PC-9 (cell line): Measurements from ENCODE around the gene CEP192. TPM values are rescaled to one million over a fixed set of nuclear protein-coding genes. Genes with fewer than 3 reads are reported as not detected.

Source experiments
- BruUV-seq: library from RNA; stranded (reverse); fragments of 400-500 nt; replicated peaks from 2 replicates; lab custom pipeline; 2021; lab: Mats Ljungman, UMichigan
- CTCF ChIA-PET: fragments of 300-600 bp; sonication (Branson Sonifier 250); formaldehyde crosslinking; loops from one replicate; lab custom pipeline; 2022; ENCODE audit warnings: antibody characterized with exemption; lab: Charles Lee
- POLR2A ChIA-PET: fragments of 300-600 bp; sonication (Branson Sonifier 250); formaldehyde crosslinking; loops from one replicate; lab custom pipeline; 2022; ENCODE audit warnings: antibody characterized with exemption; ENCODE audit not compliant: unreplicated experiment; lab: Charles Lee
- DNase-seq, 2 experiments: peaks; one replicate each; pipeline versions ENCODE4 v3.0.0 to v3.0.0-alpha.2; 2015 to 2022; ENCODE audit warnings: mixed read lengths in 1 of 2
- H2AFZ ChIP-seq: fragments of 200-600 bp; sonication (generic); 2 replicates; pipeline ENCODE4 v1.8.1; 2017; ENCODE audit warnings: antibody characterized with exemption
- H3F3A ChIP-seq: fragments of 200-600 bp; sonication (generic); 2 replicates; pipeline ENCODE4 v1.8.1; 2017; ENCODE audit warnings: antibody characterized with exemption, mild to moderate bottlenecking, low read depth; ENCODE audit not compliant: insufficient read depth
- H3K27ac ChIP-seq: fragments of 200-600 bp; sonication (generic); 2 replicates; pipeline ENCODE4 v1.6.1; 2016; ENCODE audit warnings: mixed run types
- H3K27me3 ChIP-seq: fragments of 200-600 bp; sonication (generic); 2 replicates; pipeline ENCODE4 v1.6.1; 2016; ENCODE audit warnings: low read depth, mixed run types; ENCODE audit not compliant: insufficient read depth
- H3K36me3 ChIP-seq: fragments of 200-600 bp; sonication (generic); 2 replicates; pipeline ENCODE4 v1.6.1; 2016; ENCODE audit warnings: low read depth, mixed run types
- H3K4me1 ChIP-seq: fragments of 200-600 bp; sonication (generic); replicated peaks from 2 replicates; pipeline ENCODE4 v1.6.1; 2016; ENCODE audit warnings: mixed run types; ENCODE audit not compliant: insufficient read depth
- H3K4me2 ChIP-seq: fragments of 200-600 bp; sonication (generic); 2 replicates; pipeline ENCODE4 v1.6.1; 2017; ENCODE audit warnings: mixed run types
- H3K4me3 ChIP-seq: fragments of 200-600 bp; sonication (generic); 2 replicates; pipeline ENCODE4 v1.6.1; 2016; ENCODE audit warnings: mixed run types
- H3K79me2 ChIP-seq: fragments of 200-600 bp; sonication (generic); 2 replicates; pipeline ENCODE4 v1.6.1; 2017; ENCODE audit warnings: low read depth, mixed run types
- H3K9me2 ChIP-seq: fragments of 200-600 bp; sonication (generic); 2 replicates; pipeline ENCODE4 v1.8.1; 2017; ENCODE audit warnings: mild to moderate bottlenecking; ENCODE audit not compliant: insufficient read depth
- H3K9me3 ChIP-seq: fragments of 200-600 bp; sonication (generic); 2 replicates; pipeline ENCODE4 v1.8.1; 2016; ENCODE audit warnings: low read depth; ENCODE audit not compliant: insufficient read depth
- H4K20me1 ChIP-seq: fragments of 200-600 bp; sonication (generic); 2 replicates; pipeline ENCODE4 v1.8.1; 2017; ENCODE audit not compliant: insufficient read depth
- EZH2 ChIP-seq: fragments of 200-600 bp; sonication (generic); IDR thresholded peaks from 2 replicates; pipeline ENCODE4 v1.8.0; 2017; ENCODE audit warnings: antibody characterized with exemption, low read depth
- intact Hi-C: fragments of 100-400 bp; cut with micrococcal nuclease; formaldehyde crosslinking; loops from one replicate; pipeline ENCODE4 v1.10.0; 2022; ENCODE audit not compliant: unreplicated experiment
- total RNA-seq: library from RNA; stranded (reverse); gene quantifications from 2 replicates; pipeline ENCODE4 v1.2.3, GENCODE V29; 2021
- TF ChIP-seq, protein P1 (sequence below): fragments of 200-600 bp; sonication (generic); conservative IDR thresholded peaks from 2 replicates; pipeline ENCODE4 v1.6.1; 2017; ENCODE audit warnings: mixed run types, antibody characterized with exemption, mild to moderate bottlenecking, moderate library complexity

The CEP192 gene
- total RNA-seq, 1 experiment from 2014 or later: 44.9 TPM

DNA sequence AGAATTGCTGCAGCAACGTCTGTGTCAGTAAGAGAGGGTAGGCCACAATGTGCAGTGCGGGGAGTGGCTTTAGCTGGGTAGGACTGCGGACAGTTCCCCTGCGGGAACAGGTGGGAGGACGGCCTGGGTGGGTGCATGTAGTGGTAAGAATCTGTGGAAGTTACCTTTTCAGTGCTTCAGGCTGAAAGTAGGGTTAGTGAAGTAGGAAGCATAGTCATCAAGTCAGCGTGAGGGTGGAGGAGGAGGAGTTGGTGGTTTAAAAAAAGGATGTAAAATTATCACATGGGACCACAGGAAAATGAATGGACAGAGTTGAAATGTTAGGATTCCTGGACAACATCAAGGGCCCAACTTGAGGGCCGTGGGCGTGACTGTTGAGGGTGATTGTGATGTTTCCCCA lies 13.2 kb downstream of the CEP192 start:
- no peak for DNase-seq
- Histone ChIP-seq H3K4me1 (no peaks in the 10 kb centered on the region), H2AFZ (no peak overlapping the region), H3K4me3 (no peak overlapping the region), H3K27me3 (no peaks in the 10 kb centered on the region), H3K27ac (no peak overlapping the region), H3K4me2 (no peak overlapping the region), H3K79me2 (peaks cover 8% of the 10 kb centered on the region; the same call in 1 of the 2 replicates), H3K9me2 (no peaks in the 10 kb centered on the region), H3K9me3 (no peaks in the 10 kb centered on the region), H3K36me3 (peaks cover 9% of the 10 kb centered on the region), H4K20me1 (peaks cover 5% of the 10 kb centered on the region; the same call in 1 of the 2 replicates), H3F3A (peaks cover 2% of the 10 kb centered on the region; the same call in 1 of the 2 replicates)
- CTCF ChIA-PET: interaction anchor here (0.8 kb wide), 1 partner anchor 34 kb away, joined by 3 read pairs; no protein-coding TSS in a partner anchor
- intact Hi-C loops: no loop called here
- BruUV-seq: no TSS peak
- TF ChIP-seq, protein P1, sequence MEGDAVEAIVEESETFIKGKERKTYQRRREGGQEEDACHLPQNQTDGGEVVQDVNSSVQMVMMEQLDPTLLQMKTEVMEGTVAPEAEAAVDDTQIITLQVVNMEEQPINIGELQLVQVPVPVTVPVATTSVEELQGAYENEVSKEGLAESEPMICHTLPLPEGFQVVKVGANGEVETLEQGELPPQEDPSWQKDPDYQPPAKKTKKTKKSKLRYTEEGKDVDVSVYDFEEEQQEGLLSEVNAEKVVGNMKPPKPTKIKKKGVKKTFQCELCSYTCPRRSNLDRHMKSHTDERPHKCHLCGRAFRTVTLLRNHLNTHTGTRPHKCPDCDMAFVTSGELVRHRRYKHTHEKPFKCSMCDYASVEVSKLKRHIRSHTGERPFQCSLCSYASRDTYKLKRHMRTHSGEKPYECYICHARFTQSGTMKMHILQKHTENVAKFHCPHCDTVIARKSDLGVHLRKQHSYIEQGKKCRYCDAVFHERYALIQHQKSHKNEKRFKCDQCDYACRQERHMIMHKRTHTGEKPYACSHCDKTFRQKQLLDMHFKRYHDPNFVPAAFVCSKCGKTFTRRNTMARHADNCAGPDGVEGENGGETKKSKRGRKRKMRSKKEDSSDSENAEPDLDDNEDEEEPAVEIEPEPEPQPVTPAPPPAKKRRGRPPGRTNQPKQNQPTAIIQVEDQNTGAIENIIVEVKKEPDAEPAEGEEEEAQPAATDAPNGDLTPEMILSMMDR: no peak
- TF ChIP-seq EZH2: no peak
- POLR2A ChIA-PET: no interaction called here

DNA sequence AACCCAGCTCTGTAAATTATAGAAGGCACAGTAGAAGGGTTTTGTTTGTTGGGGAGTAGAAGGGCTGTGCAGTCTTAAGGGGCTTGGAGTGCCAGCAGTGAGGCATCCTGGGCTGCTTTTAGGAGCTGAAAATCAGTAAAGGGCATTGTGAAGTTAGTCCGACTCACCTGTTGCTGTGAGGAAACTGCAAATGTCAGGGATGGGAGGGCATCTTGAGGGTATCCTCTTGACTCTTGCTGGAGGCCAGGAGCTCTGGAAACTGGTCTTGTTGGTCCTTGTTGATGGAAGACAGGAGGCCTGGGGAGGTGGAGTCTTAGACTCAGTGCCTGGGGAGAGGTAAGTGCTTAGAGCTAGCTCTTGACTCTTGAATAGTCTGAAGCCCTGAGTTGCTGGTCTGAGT lies 14.1 kb downstream of the CEP192 start:
- 0 out of 2 replicates have a peak, but pooled peaks cover 5% of the 10 kb centered on the region for H3F3A ChIP-seq
- no peaks in the 10 kb centered on the region for H3K9me2 ChIP-seq
- no peak overlapping the region for H2AFZ ChIP-seq
- intact Hi-C loops: no loop called here
- 0 out of 2 replicates have a peak, but pooled peaks cover 7% of the 10 kb centered on the region for H3K79me2 ChIP-seq
- DNase-seq: no peak
- no peak for TF ChIP-seq EZH2
- TF ChIP-seq, protein P1: no peak
- no peak overlapping the region for H3K27ac ChIP-seq
- CTCF ChIA-PET: interaction anchor here (0.7 to 0.8 kb wide), 2 partner anchors 33 to 46 kb away, joined by 3 read pairs; no protein-coding TSS in a partner anchor
- no peak overlapping the region for H3K4me3 ChIP-seq
- POLR2A ChIA-PET: interaction anchor here (0.9 kb wide), 1 partner anchor 14 kb away, joined by 3 read pairs; the partner anchor contains the start of gene CEP192
- peaks cover 9% of the 10 kb centered on the region for H3K36me3 ChIP-seq
- BruUV-seq: no TSS peak
- peaks cover 5% of the 10 kb centered on the region; the same call in 1 of the 2 replicates for H4K20me1 ChIP-seq
- no peak overlapping the region for H3K4me2 ChIP-seq
- H3K27me3 ChIP-seq: no peaks in the 10 kb centered on the region
- no peaks in the 10 kb centered on the region for H3K4me1 ChIP-seq
- H3K9me3 ChIP-seq: no peaks in the 10 kb centered on the region

DNA sequence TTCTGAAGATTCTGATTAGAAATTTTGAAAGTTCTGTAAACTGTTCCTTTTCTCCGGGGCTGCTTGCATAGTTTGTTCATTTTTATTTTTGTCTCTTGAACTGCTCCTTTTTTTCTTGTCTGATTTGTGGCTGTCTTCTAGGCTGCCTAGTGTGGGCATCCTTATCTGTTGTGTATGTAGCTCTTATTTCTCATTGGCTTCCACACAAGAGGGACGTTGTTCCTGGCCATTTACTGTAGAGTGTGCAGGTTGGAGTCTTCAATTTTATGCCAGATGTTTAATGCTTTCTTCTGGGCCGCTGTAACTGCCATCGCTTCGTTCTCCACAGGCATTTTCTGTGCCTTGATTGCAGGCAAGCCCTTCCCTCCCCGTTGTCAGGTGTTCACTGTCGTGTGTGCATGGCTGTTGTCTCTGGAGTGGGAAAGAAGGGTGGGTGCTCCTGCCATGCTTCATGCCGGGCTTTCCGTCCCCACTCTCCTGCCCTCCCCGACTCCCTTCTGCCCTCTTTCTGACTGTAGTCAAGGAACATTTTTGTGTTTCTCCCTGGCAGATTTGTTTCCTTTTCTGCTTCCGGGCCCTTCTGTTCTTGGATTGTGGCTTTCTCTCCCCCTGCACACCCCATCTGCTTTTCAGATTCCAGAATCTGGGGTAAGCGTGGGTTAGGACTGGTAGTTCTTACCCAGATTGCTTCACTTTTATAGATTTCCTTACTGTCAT lies 15.5 kb downstream of the CEP192 start:
- no peaks in the 10 kb centered on the region for H3K4me1 ChIP-seq
- H3K79me2 ChIP-seq: 0 out of 2 replicates have a peak, but pooled peaks cover 7% of the 10 kb centered on the region
- no peaks in the 10 kb centered on the region for H3K9me2 ChIP-seq
- H3K27ac ChIP-seq: no peak overlapping the region
- H3K4me3 ChIP-seq: no peak overlapping the region
- intact Hi-C loops: no loop called here
- no peak for TF ChIP-seq EZH2
- TF ChIP-seq, protein P1: no peak
- no peak for DNase-seq
- no peak overlapping the region for H2AFZ ChIP-seq
- 0 out of 2 replicates have a peak, but pooled peaks cover 5% of the 10 kb centered on the region for H3F3A ChIP-seq
- CTCF ChIA-PET: no interaction called here
- no peak overlapping the region for H3K4me2 ChIP-seq
- H3K9me3 ChIP-seq: no peaks in the 10 kb centered on the region
- peaks cover 3% of the 10 kb centered on the region; the same call in 1 of the 2 replicates for H4K20me1 ChIP-seq
- BruUV-seq: no TSS peak
- H3K27me3 ChIP-seq: no peaks in the 10 kb centered on the region
- peaks cover 15% of the 10 kb centered on the region for H3K36me3 ChIP-seq
- POLR2A ChIA-PET: interaction anchor here (0.6 kb wide), 1 partner anchor 650 kb away, joined by 11 read pairs; no protein-coding TSS in a partner anchor
